ENCODE measurements around the gene PHF5A. TPM values are rescaled to one million over a fixed set of nuclear protein-coding genes. Genes with fewer than 3 reads are reported as not detected.

PHF5A gene
- total and polyA plus RNA-seq, 2 of the 8 experiments (the other 6 are each of a cell fraction or from before 2014, with no cell fraction given): 119 to 135 TPM

GRCh38 chr22:41504397-41504796, 35.9 kb upstream of the PHF5A start (continued):
- no peak for TF ChIP-seq CHD7 (IDR thresholded peaks at IDR 0.05; ENCODE audit: insufficient replicate concordance, low read length)
- TF ChIP-seq CHD2 (IDR thresholded peaks at IDR 0.05; ENCODE audit: low read length): no peak
- no peak for TF ChIP-seq CBX8 (IDR thresholded peaks at IDR 0.05; ENCODE audit: borderline replicate concordance, low read depth, low read length)
- TF ChIP-seq SRF (IDR thresholded peaks at IDR 0.05; ENCODE audit: low read depth, low read length): no peak
- TF ChIP-seq RBBP5 (IDR thresholded peaks at IDR 0.05; ENCODE audit: borderline replicate concordance, low read depth, low read length): no peak
- TF ChIP-seq KDM5A (IDR thresholded peaks at IDR 0.05; ENCODE audit: low read length): no peak
- no peak for TF ChIP-seq SP4 (IDR thresholded peaks at IDR 0.05; ENCODE audit: low read length)
- no peak for TF ChIP-seq FOSL1 (IDR thresholded peaks at IDR 0.05; ENCODE audit: insufficient read depth, low read depth, low read length)
- TF ChIP-seq MAFK (IDR thresholded peaks at IDR 0.05; ENCODE audit: low read depth, low read length): no peak
- no peak for TF ChIP-seq CREB1 (IDR thresholded peaks at IDR 0.05)

Data from H1 (cell line).